K562 (cell line): ENCODE results near the gene ZNF740. TPM values are rescaled to one million over a fixed set of nuclear protein-coding genes. Genes with fewer than 3 reads are reported as not detected.
A peak's percentile ranks its signal among the peaks of the same experiment; 100 is the strongest.

Source experiments
- ATAC-seq: fragments of 200-7000 bp; cut with Tn5 transposase; 3 replicates; pipeline ENCODE4 v1.9.1; 2020; ENCODE audit warnings: moderate library complexity
- BruUV-seq: library from RNA; stranded (reverse); fragments of 400-500 nt; replicated peaks from 2 replicates; lab custom pipeline; 2021; lab: Mats Ljungman, UMichigan
- CTCF ChIA-PET: fragments of 300-600 bp; formaldehyde crosslinking; extraction: SDS; loops from one replicate; lab custom pipeline; 2021; ENCODE audit warnings: low intra/inter-chr PET ratio; lab: Yijun Ruan, JAX
- POLR2A ChIA-PET: fragments of 300-600, 350-650 bp; sonication (Branson Sonifier 250); formaldehyde crosslinking; extraction: SDS; loops from one replicate; lab custom pipeline; 2021; ENCODE audit warnings: antibody characterized with exemption, inconsistent platforms; lab: Yijun Ruan, JAX
- DNase-seq, 4 experiments: peaks; one replicate each; pipeline versions ENCODE4 v3.0.0 to v3.0.0-alpha.2; 2011 to 2018; ENCODE audit warnings: low spot score in 3 of 4, mixed read lengths in 3 of 4; ENCODE audit errors: extremely low read depth in 1 of 4
- FAIRE-seq: peaks from 2 replicates; lab custom pipeline; 2011; peaks lifted over from hg19 to GRCh38; lab: Jason Lieb, UNC
- H2AFZ ChIP-seq: 2 replicates; pipeline ENCODE4 v1.6.0; 2011; ENCODE audit warnings: low read depth, low read length, control low read depth, inconsistent platforms
- H3K27ac ChIP-seq: fragments of 200-600 bp; 3 replicates; pipeline ENCODE4 v1.8.0; 2011; ENCODE audit warnings: low read depth, mild to moderate bottlenecking, control low read depth, inconsistent platforms, low read length, moderate library complexity, mixed read lengths; ENCODE audit errors: extremely low read depth
- H3K27me3 ChIP-seq, 2 experiments: fragments of 300-600 bp in 1 of 2; 2 replicates in 1 of 2; 3 replicates in 1 of 2; pipeline versions ENCODE4 v1.6.0 to v1.8.0; 2011; ENCODE audit warnings: inconsistent platforms in 2 of 2, low read length in 2 of 2, mild to moderate bottlenecking in 1 of 2, mixed read lengths in 1 of 2, moderate library complexity in 1 of 2; ENCODE audit not compliant: control insufficient read depth in 2 of 2, insufficient read depth in 2 of 2
- H3K36me3 ChIP-seq: fragments of 300-600 bp; 3 replicates; pipeline ENCODE4 v1.8.0; 2011; ENCODE audit warnings: mild to moderate bottlenecking, low read length, inconsistent platforms; ENCODE audit not compliant: control insufficient read depth, insufficient read depth
- H3K4me1 ChIP-seq, 2 experiments: fragments of 200-600 bp in 1 of 2; replicated peaks in 1 of 2; 2 replicates in 1 of 2; 3 replicates in 1 of 2; pipeline versions ENCODE4 v1.5.1 to v1.8.0; 2011; ENCODE audit warnings: inconsistent platforms in 2 of 2, low read length in 2 of 2, mild to moderate bottlenecking in 1 of 2, mixed read lengths in 1 of 2, moderate library complexity in 1 of 2; ENCODE audit not compliant: control insufficient read depth in 2 of 2, insufficient read depth in 2 of 2
- H3K4me2 ChIP-seq: 2 replicates; pipeline ENCODE4 v1.6.1; 2011; ENCODE audit warnings: low read length, control low read depth, inconsistent platforms, mixed read lengths; ENCODE audit not compliant: insufficient read depth
- H3K4me3 ChIP-seq: fragments of 200-600 bp; sonication (generic), shearing (Covaris generic); 2 replicates; pipeline ENCODE4 v1.5.1; 2016; ENCODE audit warnings: control low read depth, inconsistent platforms
- H3K79me2 ChIP-seq: fragments of 200-600 bp; 3 replicates; pipeline ENCODE4 v1.8.0; 2011; ENCODE audit warnings: low read length, inconsistent platforms; ENCODE audit not compliant: control insufficient read depth, insufficient read depth
- H3K9ac ChIP-seq, 2 experiments: 2 replicates each; pipeline versions ENCODE4 v1.6.0 to v1.6.1; 2011; ENCODE audit warnings: low read depth in 2 of 2, low read length in 2 of 2, control low read depth in 1 of 2, inconsistent platforms in 1 of 2, mild to moderate bottlenecking in 1 of 2, mixed read lengths in 1 of 2; ENCODE audit not compliant: insufficient read depth in 1 of 2
- H3K9me1 ChIP-seq: one replicate; pipeline ENCODE4 v1.6.0; 2011; ENCODE audit warnings: inconsistent platforms, mild to moderate bottlenecking, low read length, moderate library complexity; ENCODE audit not compliant: control insufficient read depth, insufficient read depth
- H3K9me3 ChIP-seq: replicated peaks from 2 replicates; pipeline ENCODE4 v1.5.1; 2011; ENCODE audit warnings: low read depth, low read length, inconsistent platforms; ENCODE audit not compliant: control insufficient read depth, insufficient read depth
- H4K20me1 ChIP-seq: replicated peaks from 2 replicates; pipeline ENCODE4 v1.6.1; 2011; ENCODE audit warnings: low read length, inconsistent platforms, mixed read lengths; ENCODE audit not compliant: control insufficient read depth, insufficient read depth
- CTBP1 ChIP-seq: fragments of 450-650 bp; IDR thresholded peaks from 2 replicates; pipeline ENCODE4 v1.6.1; 2016; ENCODE audit warnings: borderline replicate concordance
- E2F6 ChIP-seq, 2 experiments: IDR thresholded peaks; 2 replicates each; pipeline ENCODE4 v1.6.1; 2011; ENCODE audit warnings: borderline replicate concordance in 1 of 2, control low read depth in 1 of 2, low read depth in 1 of 2, low read length in 1 of 2, mild to moderate bottlenecking in 1 of 2, mixed read lengths in 1 of 2, moderate library complexity in 1 of 2; ENCODE audit not compliant: insufficient read depth in 1 of 2, insufficient read length in 1 of 2, poor library complexity in 1 of 2, severe bottlenecking in 1 of 2; ENCODE audit errors: extremely low read depth in 1 of 2
- FOXO4 ChIP-seq: fragments of 450-650 bp; formaldehyde crosslinking; IDR thresholded peaks from 2 replicates; pipeline ENCODE4 v1.4.0; 2020; ENCODE audit warnings: mild to moderate bottlenecking, moderate library complexity
- L3MBTL2 ChIP-seq: fragments of 450-650 bp; IDR thresholded peaks from 2 replicates; pipeline ENCODE4 v1.6.1; 2016; ENCODE audit warnings: mild to moderate bottlenecking, moderate library complexity
- MYC ChIP-seq, 2 experiments: fragments of 250-450 bp in 1 of 2; sonication (Bioruptor Pico) in 1 of 2; IDR thresholded peaks; 2 replicates each; pipeline versions ENCODE4 v1.5.1 to v1.6.1; 2012 to 2021; ENCODE audit warnings: low read depth in 2 of 2, borderline replicate concordance in 1 of 2, improper control_type of control experiment in 1 of 2, low read length in 1 of 2, mild to moderate bottlenecking in 1 of 2, moderate library complexity in 1 of 2
- NUFIP1 ChIP-seq: fragments of 450-650 bp; IDR thresholded peaks from 2 replicates; pipeline ENCODE4 v1.6.1; 2018; ENCODE audit not compliant: partially characterized antibody
- RAD21 ChIP-seq, 2 experiments: fragments of 250-450 bp in 1 of 2; fragments of 450-650 bp in 1 of 2; sonication (Bioruptor Pico) in 1 of 2; formaldehyde crosslinking in 1 of 2; IDR thresholded peaks in 1 of 2; conservative IDR thresholded peaks in 1 of 2; 2 replicates each; pipeline versions ENCODE4 v1.4.0 to v1.8.0; 2020 to 2022; ENCODE audit warnings: mild to moderate bottlenecking in 2 of 2, moderate library complexity in 1 of 2
- SRF ChIP-seq, 2 experiments: fragments of 250-450, 450-650 bp in 1 of 2; sonication (Bioruptor Pico) in 1 of 2; sonication (generic) in 1 of 2; formaldehyde crosslinking; IDR thresholded peaks; 2 replicates each; pipeline versions ENCODE4 v1.5.0 to v1.5.1; 2020 to 2022; ENCODE audit warnings: mild to moderate bottlenecking in 1 of 2, missing genetic modification reagents in 1 of 2
- TSHZ1 ChIP-seq: fragments of 250-450 bp; sonication (Bioruptor Pico); IDR thresholded peaks from 2 replicates; pipeline ENCODE4 v1.4.0; 2020; ENCODE audit warnings: mild to moderate bottlenecking, moderate library complexity
- WGBS: fragments of 100-300 bp; shearing (Covaris generic); methylation state at CpG from one replicate; pipeline ENCODE4 v1.1.6; 2016; ENCODE audit warnings: low coverage, mixed read lengths; ENCODE audit not compliant: insufficient coverage; ENCODE audit errors: missing lambda C conversion rate; 5-methylcytosine and 5-hydroxymethylcytosine counted together
- in situ Hi-C: fragments of 300-500 bp; cut with MboI; formaldehyde crosslinking; loops from 4 replicates; pipeline ENCODE4 v1.15.0; 2018; ENCODE audit warnings: inconsistent platforms, mixed read lengths
- intact Hi-C: fragments of 100-400 bp; cut with micrococcal nuclease; formaldehyde crosslinking; loops from 2 replicates; pipeline ENCODE4 v1.14.2; 2022
- polyA plus RNA-seq, 8 experiments: library from polyadenylated mRNA; depleted of rRNA in 4 of 8; stranded (reverse) in 5 of 8; unstranded in 3 of 8; fragments of >200 nt; fragmentation: Nextera tagmentation in 2 of 8; fragmentation: Illumina TruSeq in 1 of 8; extraction: Ambion mirVana in 2 of 8; extraction: Trizol in 1 of 8; gene quantifications; 2 replicates each; pipeline versions ENCODE4 v1.2.1 to v1.2.3, GENCODE V29; 2011 to 2014; ENCODE audit warnings: inconsistent platforms in 1 of 8, missing spikeins in 1 of 8
- total RNA-seq, 7 experiments: library from RNA; depleted of rRNA in 6 of 7; stranded (reverse); fragments of >200 nt in 6 of 7; fragmentation: Illumina TruSeq in 2 of 7; extraction: Trizol in 2 of 7; gene quantifications; 2 replicates each; pipeline versions ENCODE4 v1.2.1 to v1.2.3, GENCODE V29; 2011 to 2021; ENCODE audit warnings: low replicate concordance in 1 of 7

The ZNF740 gene
- total and polyA plus RNA-seq, 9 of the 15 experiments (the other 6 are each of a cell fraction or from before 2014, with no cell fraction given): 0.57 to 46.4 (median 18.6) TPM

- no peaks in the 10 kb centered on the region for H4K20me1 ChIP-seq
- CTCF ChIA-PET: interaction anchor here (0.9 to 4.5 kb wide), 2 partner anchors 56 to 76 kb away, joined by 3 to 41 read pairs; partner anchors contain the start of gene ESPL1
- no peak overlapping the region for H3K4me3 ChIP-seq
- no peaks in the 10 kb centered on the region for H3K27me3 ChIP-seq
- intact Hi-C loops (loop anchor here (2.0 kb wide), 1 partner anchor 297 kb away; no protein-coding TSS in a partner anchor), in situ Hi-C loops (loop anchor here (5.0 kb wide), 1 partner anchor 76 kb away; no protein-coding TSS in a partner anchor)
- H2AFZ ChIP-seq: peak overlapping the region; percentile 71
- H3K9ac ChIP-seq: no peak overlapping the region
- FAIRE-seq (peak; percentile 35), ATAC-seq (peak; percentile 81), DNase-seq (peak; percentile 69 to 74 (median 72))
- 66% methylated on average over 12 of the region's 13 CpGs for WGBS
- no peaks in the 10 kb centered on the region for H3K9me1 ChIP-seq
- BruUV-seq: no TSS peak
- peaks cover 17 to 30% of the 10 kb centered on the region in 2 experiments; a peak in 4 of 5 replicates for H3K4me1 ChIP-seq
- no peaks in the 10 kb centered on the region for H3K79me2 ChIP-seq
- POLR2A ChIA-PET: interaction anchor here (0.6 to 1.3 kb wide), 6 partner anchors 8 to 77 kb away, joined by 3 to 4 read pairs (median 3); partner anchors contain the start of genes CSAD and ZNF740
- no peaks in the 10 kb centered on the region for H3K9me3 ChIP-seq
- peaks cover 40% of the 10 kb centered on the region for H3K36me3 ChIP-seq
- H3K4me2 ChIP-seq: no peak overlapping the region
- no peak overlapping the region for H3K27ac ChIP-seq
- peak; percentile 34; the same call in 1 of the 2 replicates for TF ChIP-seq L3MBTL2
- peak in 1 of 2 experiments; percentile 23 for TF ChIP-seq E2F6 (IDR thresholded peaks at IDR 0.05; ENCODE audit: borderline replicate concordance in 1 of 2, extremely low read depth in 1 of 2, insufficient read depth in 1 of 2, insufficient read length in 1 of 2, low read depth in 1 of 2, low read length in 1 of 2, poor library complexity in 1 of 2, severe bottlenecking in 1 of 2)
- no peak for TF ChIP-seq NUFIP1
- TF ChIP-seq SRF (CRISPR knock-in tag; IDR thresholded peaks at IDR 0.05): no peak
- TF ChIP-seq TSHZ1 (CRISPR knock-in tag): no peak
- TF ChIP-seq RAD21 (CRISPR knock-in tag; conservative IDR thresholded peaks at IDR 0.05 in 1 of 2, IDR thresholded peaks at IDR 0.05 in 1 of 2): peak in 1 of 2 experiments; percentile 66; a peak in 2 of 4 replicates
- TF ChIP-seq FOXO4 (CRISPR knock-in tag): no peak
- peak; percentile 64; the same call in 1 of the 2 replicates for TF ChIP-seq CTBP1
- peak; percentile 79; the same call in 1 of the 2 replicates for TF ChIP-seq MYC (IDR thresholded peaks at IDR 0.05; ENCODE audit: low read depth, low read length)
- no peak for TF ChIP-seq MYC (CRISPR knock-in tag; IDR thresholded peaks at IDR 0.05; ENCODE audit: borderline replicate concordance, low read depth)
Observed at GRCh38 chr12:53211476-53212381, 31.2 kb downstream of the ZNF740 start.
